BLaER1 (cell line): ENCODE data around the gene CHID1.

Experiments
- H3K27ac ChIP-seq: shearing (Covaris generic); formaldehyde crosslinking; 2 replicates; pipeline ENCODE4 v1.8.1; 2022
- H3K27me3 ChIP-seq: shearing (Covaris generic); formaldehyde crosslinking; 2 replicates; pipeline ENCODE4 v1.8.1; 2022
- H3K36me3 ChIP-seq: shearing (Covaris generic); formaldehyde crosslinking; 2 replicates; pipeline ENCODE4 v1.8.1; 2022
- H3K4me1 ChIP-seq: shearing (Covaris generic); formaldehyde crosslinking; 2 replicates; pipeline ENCODE4 v1.8.1; 2022
- H3K4me2 ChIP-seq: shearing (Covaris generic); formaldehyde crosslinking; 2 replicates; pipeline ENCODE4 v1.8.1; 2022
- H3K4me3 ChIP-seq: shearing (Covaris generic); formaldehyde crosslinking; 2 replicates; pipeline ENCODE4 v1.8.1; 2022
- H3K9ac ChIP-seq: shearing (Covaris generic); formaldehyde crosslinking; 2 replicates; pipeline ENCODE4 v1.8.1; 2022
- H3K9me3 ChIP-seq: shearing (Covaris generic); formaldehyde crosslinking; 2 replicates; pipeline ENCODE4 v1.8.1; 2022
- H4K20me1 ChIP-seq: shearing (Covaris generic); formaldehyde crosslinking; 2 replicates; pipeline ENCODE4 v1.8.1; 2022
- Cebpa-rat ChIP-seq: shearing (Covaris generic); IDR thresholded peaks from 2 replicates; pipeline ENCODE4 v1.8.1; 2022

The CHID1 gene

GRCh38 chr11:842370-843002 lies 68.1 kb downstream of the CHID1 start, which contains the start of the genes POLR2L and TSPAN4:
TSS of gene POLR2L (minus strand) at chr11:842529. CDS start at chr11:842508, 21 bp downstream.
TSS of gene TSPAN4 (plus strand) at chr11:842852. CDS start at chr11:850305, 7,453 bp downstream.
- Histone ChIP-seq H3K4me1 (peaks cover 58% of the 10 kb centered on the region), H3K27me3 (no peaks in the 10 kb centered on the region)

GRCh38 chr11:841981-842369 lies 68.6 kb downstream of the CHID1 start:
- H3K4me2 ChIP-seq = peak overlapping the region; percentile 98
- peak overlapping the region; percentile 100 for H3K27ac ChIP-seq
- H3K27me3 ChIP-seq = no peaks in the 10 kb centered on the region
- peak overlapping the region; percentile 98 for H3K9ac ChIP-seq
- H3K4me1 ChIP-seq = peaks cover 54% of the 10 kb centered on the region
- peak overlapping the region; percentile 82 for H3K4me3 ChIP-seq
- H3K36me3 ChIP-seq = peaks cover 41% of the 10 kb centered on the region
- no peak for TF ChIP-seq Cebpa-rat
- no peaks in the 10 kb centered on the region for H3K9me3 ChIP-seq
- H4K20me1 ChIP-seq = peaks cover 72% of the 10 kb centered on the region

More at GRCh38 chr11:842370-843002, 68.1 kb downstream of the CHID1 start, which contains the start of the genes POLR2L and TSPAN4:
- H3K27ac ChIP-seq = peak within 1 kb of the TSS; percentile 100
- peaks cover 71% of the 10 kb centered on the region for H4K20me1 ChIP-seq
- peak within 1 kb of the TSS; percentile 98 for H3K4me2 ChIP-seq
- H3K9ac ChIP-seq = peak within 1 kb of the TSS; percentile 98
- no peaks in the 10 kb centered on the region for H3K9me3 ChIP-seq
- TF ChIP-seq Cebpa-rat = no peak
- H3K4me3 ChIP-seq = peak within 1 kb of the TSS; percentile 82
- peaks cover 36% of the 10 kb centered on the region for H3K36me3 ChIP-seq

- Histone ChIP-seq H3K4me2 (peak overlapping the region; percentile 98), H3K9me3 (no peaks in the 10 kb centered on the region), H3K4me1 (peaks cover 38% of the 10 kb centered on the region), H3K27me3 (peaks cover 1% of the 10 kb centered on the region), H3K4me3 (no peak overlapping the region), H3K27ac (no peak overlapping the region), H3K36me3 (peaks cover 50% of the 10 kb centered on the region), H4K20me1 (peaks cover 73% of the 10 kb centered on the region), H3K9ac (peak overlapping the region; percentile 98)
- no peak for TF ChIP-seq Cebpa-rat
Measured at GRCh38 chr11:839875-840617, 70.6 kb downstream of the CHID1 start.

GRCh38 chr11:839280-839623 lies 71.4 kb downstream of the CHID1 start:
- no peak overlapping the region for H3K4me2 ChIP-seq
- no peak overlapping the region for H3K27ac ChIP-seq
- H3K4me3 ChIP-seq = no peak overlapping the region
- peaks cover 77% of the 10 kb centered on the region for H4K20me1 ChIP-seq
- H3K27me3 ChIP-seq = peaks cover 9% of the 10 kb centered on the region
- H3K9me3 ChIP-seq = no peaks in the 10 kb centered on the region
- H3K4me1 ChIP-seq = peaks cover 40% of the 10 kb centered on the region
- no peak overlapping the region for H3K9ac ChIP-seq
- no peak for TF ChIP-seq Cebpa-rat
- peaks cover 50% of the 10 kb centered on the region for H3K36me3 ChIP-seq

GRCh38 chr11:838441-839279 lies 72.0 kb downstream of the CHID1 start:
- H3K4me3 ChIP-seq = no peak overlapping the region
- peaks cover 15% of the 10 kb centered on the region for H3K27me3 ChIP-seq
- H3K4me1 ChIP-seq = peaks cover 40% of the 10 kb centered on the region
- peaks cover 83% of the 10 kb centered on the region for H4K20me1 ChIP-seq
- H3K9me3 ChIP-seq = no peaks in the 10 kb centered on the region
- peaks cover 50% of the 10 kb centered on the region for H3K36me3 ChIP-seq
- H3K4me2 ChIP-seq = no peak overlapping the region
- no peak for TF ChIP-seq Cebpa-rat
- H3K27ac ChIP-seq = no peak overlapping the region
- no peak overlapping the region for H3K9ac ChIP-seq

GRCh38 chr11:837990-838307 lies 72.7 kb downstream of the CHID1 start:
- Histone ChIP-seq H3K9ac (no peak overlapping the region), H3K9me3 (no peaks in the 10 kb centered on the region), H3K4me2 (no peak overlapping the region), H3K36me3 (peaks cover 50% of the 10 kb centered on the region), H3K4me3 (no peak overlapping the region), H3K27ac (no peak overlapping the region), H4K20me1 (peaks cover 88% of the 10 kb centered on the region), H3K4me1 (peaks cover 40% of the 10 kb centered on the region), H3K27me3 (peaks cover 20% of the 10 kb centered on the region)
- TF ChIP-seq Cebpa-rat = no peak

GRCh38 chr11:837189-837989 lies 73.2 kb downstream of the CHID1 start:
- Histone ChIP-seq H3K27ac (no peak overlapping the region), H3K27me3 (peaks cover 23% of the 10 kb centered on the region), H3K4me1 (peaks cover 42% of the 10 kb centered on the region), H3K9me3 (no peaks in the 10 kb centered on the region), H3K4me3 (no peak overlapping the region), H3K4me2 (no peak overlapping the region), H3K9ac (no peak overlapping the region), H4K20me1 (peaks cover 90% of the 10 kb centered on the region), H3K36me3 (peaks cover 50% of the 10 kb centered on the region)
- TF ChIP-seq Cebpa-rat = no peak

- no peak for TF ChIP-seq Cebpa-rat
- Histone ChIP-seq H3K4me1 (peaks cover 49% of the 10 kb centered on the region), H3K9me3 (no peaks in the 10 kb centered on the region), H3K27ac (no peak overlapping the region), H4K20me1 (peaks cover 90% of the 10 kb centered on the region), H3K4me3 (no peak overlapping the region), H3K36me3 (peaks cover 50% of the 10 kb centered on the region), H3K27me3 (peaks cover 29% of the 10 kb centered on the region), H3K9ac (no peak overlapping the region), H3K4me2 (no peak overlapping the region)
Measured at GRCh38 chr11:836700-837099, 73.9 kb downstream of the CHID1 start.

- Histone ChIP-seq H3K27me3 (peaks cover 34% of the 10 kb centered on the region), H3K9ac (no peak overlapping the region), H3K9me3 (no peaks in the 10 kb centered on the region), H3K4me3 (no peak overlapping the region), H3K4me1 (peaks cover 49% of the 10 kb centered on the region), H3K4me2 (no peak overlapping the region), H3K36me3 (peaks cover 50% of the 10 kb centered on the region), H4K20me1 (peaks cover 90% of the 10 kb centered on the region), H3K27ac (no peak overlapping the region)
- TF ChIP-seq Cebpa-rat = no peak
Measured at GRCh38 chr11:836274-836673, 74.3 kb downstream of the CHID1 start.
